Measurements from ENCODE around the gene TSPAN32.
"Not testable (repeated sequence)": the region's sequence is repeated elsewhere in the genome, so short reads cannot be mapped to it uniquely, and the experiment has no call there.

The TSPAN32 gene

GRCh38 chr11:2329551-2329950 lies 27.7 kb downstream of the TSPAN32 start:
- TF ChIP-seq EZH2 (IDR thresholded peaks at IDR 0.05; ENCODE audit: borderline replicate concordance, low read depth, low read length, severe bottlenecking) (no peak), CTCF (IDR thresholded peaks at IDR 0.05; ENCODE audit: borderline replicate concordance, extremely low read depth, low read length, poor library complexity, severe bottlenecking) (no peak)
- no peak overlapping the region for H3K4me3 ChIP-seq (ENCODE audit: low read depth in 1 of 2, low read length in 2 of 2)
- no peak overlapping the region for H3K9ac ChIP-seq (ENCODE audit: low read depth, low read length)
- H2AFZ ChIP-seq (ENCODE audit: low read depth, low read length) = no peak overlapping the region
- H3K79me2 ChIP-seq (ENCODE audit: insufficient read depth, low read length) = no peaks in the 10 kb centered on the region
- no peaks in the 10 kb centered on the region for H3K4me1 ChIP-seq (ENCODE audit: insufficient read depth, low read length)
- H3K4me2 ChIP-seq (ENCODE audit: insufficient read depth, low read length) = no peak overlapping the region
- no peak for DNase-seq
- peaks cover 14% of the 10 kb centered on the region for H3K9me3 ChIP-seq (ENCODE audit: insufficient read depth, low read length, severe bottlenecking)
- no peaks in the 10 kb centered on the region for H3K27me3 ChIP-seq (ENCODE audit: insufficient read depth, low read length, poor library complexity)
- H3K36me3 ChIP-seq (ENCODE audit: insufficient read depth, low read length) = no peaks in the 10 kb centered on the region
- no peak overlapping the region for H3K27ac ChIP-seq (ENCODE audit: low read length)
- ATAC-seq (ENCODE audit: insufficient read depth, low read depth) = no peak
- H4K20me1 ChIP-seq (ENCODE audit: insufficient read depth, low read length) = no peaks in the 10 kb centered on the region

GRCh38 chr11:2330696-2331095 lies 28.9 kb downstream of the TSPAN32 start:
- TF ChIP-seq CTCF (IDR thresholded peaks at IDR 0.05; ENCODE audit: borderline replicate concordance, extremely low read depth, low read length, poor library complexity, severe bottlenecking) (no peak), EZH2 (IDR thresholded peaks at IDR 0.05; ENCODE audit: borderline replicate concordance, low read depth, low read length, severe bottlenecking) (no peak)
- H3K9ac ChIP-seq (ENCODE audit: low read depth, low read length) = no peak overlapping the region
- H2AFZ ChIP-seq (ENCODE audit: low read depth, low read length) = no peak overlapping the region
- no peaks in the 10 kb centered on the region for H3K4me1 ChIP-seq (ENCODE audit: insufficient read depth, low read length)
- ATAC-seq (ENCODE audit: insufficient read depth, low read depth) (no peak), DNase-seq (no peak)
- H4K20me1 ChIP-seq (ENCODE audit: insufficient read depth, low read length) = no peaks in the 10 kb centered on the region
- no peak overlapping the region for H3K4me2 ChIP-seq (ENCODE audit: insufficient read depth, low read length)
- no peaks in the 10 kb centered on the region for H3K36me3 ChIP-seq (ENCODE audit: insufficient read depth, low read length)
- H3K9me3 ChIP-seq (ENCODE audit: insufficient read depth, low read length, severe bottlenecking) = peaks cover 14% of the 10 kb centered on the region
- H3K79me2 ChIP-seq (ENCODE audit: insufficient read depth, low read length) = no peaks in the 10 kb centered on the region
- no peak overlapping the region for H3K27ac ChIP-seq (ENCODE audit: low read length)
- H3K4me3 ChIP-seq (ENCODE audit: low read depth in 1 of 2, low read length in 2 of 2) = no peak overlapping the region
- H3K27me3 ChIP-seq (ENCODE audit: insufficient read depth, low read length, poor library complexity) = no peaks in the 10 kb centered on the region

GRCh38 chr11:2331404-2331803 lies 29.6 kb downstream of the TSPAN32 start:
- ATAC-seq (ENCODE audit: insufficient read depth, low read depth) = no peak
- peaks cover 14% of the 10 kb centered on the region for H3K9me3 ChIP-seq (ENCODE audit: insufficient read depth, low read length, severe bottlenecking)
- H3K27ac ChIP-seq (ENCODE audit: low read length) = no peak overlapping the region
- no peak overlapping the region for H3K9ac ChIP-seq (ENCODE audit: low read depth, low read length)
- no peaks in the 10 kb centered on the region for H3K27me3 ChIP-seq (ENCODE audit: insufficient read depth, low read length, poor library complexity)
- H3K4me3 ChIP-seq (ENCODE audit: low read depth in 1 of 2, low read length in 2 of 2) = no peak overlapping the region
- DNase-seq = no peak
- no peaks in the 10 kb centered on the region for H3K36me3 ChIP-seq (ENCODE audit: insufficient read depth, low read length)
- TF ChIP-seq EZH2 (IDR thresholded peaks at IDR 0.05; ENCODE audit: borderline replicate concordance, low read depth, low read length, severe bottlenecking) (no peak), CTCF (IDR thresholded peaks at IDR 0.05; ENCODE audit: borderline replicate concordance, extremely low read depth, low read length, poor library complexity, severe bottlenecking) (no peak)
- H3K4me2 ChIP-seq (ENCODE audit: insufficient read depth, low read length) = no peak overlapping the region
- H3K79me2 ChIP-seq (ENCODE audit: insufficient read depth, low read length) = no peaks in the 10 kb centered on the region
- H3K4me1 ChIP-seq (ENCODE audit: insufficient read depth, low read length) = no peaks in the 10 kb centered on the region
- H2AFZ ChIP-seq (ENCODE audit: low read depth, low read length) = no peak overlapping the region
- H4K20me1 ChIP-seq (ENCODE audit: insufficient read depth, low read length) = no peaks in the 10 kb centered on the region

- H3K4me2 ChIP-seq (ENCODE audit: insufficient read depth, low read length); H3K4me3 ChIP-seq (ENCODE audit: low read depth in 1 of 2, low read length in 2 of 2); H3K36me3 ChIP-seq (ENCODE audit: insufficient read depth, low read length); H3K27me3 ChIP-seq (ENCODE audit: insufficient read depth, low read length, poor library complexity); H3K4me1 ChIP-seq (ENCODE audit: insufficient read depth, low read length); H4K20me1 ChIP-seq (ENCODE audit: insufficient read depth, low read length); DNase-seq; H2AFZ ChIP-seq (ENCODE audit: low read depth, low read length); H3K9ac ChIP-seq (ENCODE audit: low read depth, low read length); H3K27ac ChIP-seq (ENCODE audit: low read length); ATAC-seq (ENCODE audit: insufficient read depth, low read depth); H3K79me2 ChIP-seq (ENCODE audit: insufficient read depth, low read length): not testable (repeated sequence)
- peaks cover 14% of the 10 kb centered on the region for H3K9me3 ChIP-seq (ENCODE audit: insufficient read depth, low read length, severe bottlenecking)
Observed at GRCh38 chr11:2332569-2332968, 30.8 kb downstream of the TSPAN32 start.

- not testable (repeated sequence) for H3K4me2 ChIP-seq (ENCODE audit: insufficient read depth, low read length); H3K79me2 ChIP-seq (ENCODE audit: insufficient read depth, low read length); H3K27ac ChIP-seq (ENCODE audit: low read length); H2AFZ ChIP-seq (ENCODE audit: low read depth, low read length); H4K20me1 ChIP-seq (ENCODE audit: insufficient read depth, low read length); H3K4me1 ChIP-seq (ENCODE audit: insufficient read depth, low read length); H3K9ac ChIP-seq (ENCODE audit: low read depth, low read length); ATAC-seq (ENCODE audit: insufficient read depth, low read depth); H3K4me3 ChIP-seq (ENCODE audit: low read depth in 1 of 2, low read length in 2 of 2); H3K36me3 ChIP-seq (ENCODE audit: insufficient read depth, low read length); H3K27me3 ChIP-seq (ENCODE audit: insufficient read depth, low read length, poor library complexity); DNase-seq
- H3K9me3 ChIP-seq (ENCODE audit: insufficient read depth, low read length, severe bottlenecking) = peaks cover 14% of the 10 kb centered on the region
Observed at GRCh38 chr11:2333486-2334205, 31.8 kb downstream of the TSPAN32 start.

GRCh38 chr11:2335286-2335685 lies 33.5 kb downstream of the TSPAN32 start:
- not testable (repeated sequence) for H3K4me2 ChIP-seq (ENCODE audit: insufficient read depth, low read length); H3K27me3 ChIP-seq (ENCODE audit: insufficient read depth, low read length, poor library complexity)

More at GRCh38 chr11:2335286-2335685, 33.5 kb downstream of the TSPAN32 start:
- not testable (repeated sequence) for DNase-seq; H4K20me1 ChIP-seq (ENCODE audit: insufficient read depth, low read length); H3K9ac ChIP-seq (ENCODE audit: low read depth, low read length); H3K4me3 ChIP-seq (ENCODE audit: low read depth in 1 of 2, low read length in 2 of 2); H2AFZ ChIP-seq (ENCODE audit: low read depth, low read length); H3K79me2 ChIP-seq (ENCODE audit: insufficient read depth, low read length); H3K36me3 ChIP-seq (ENCODE audit: insufficient read depth, low read length); ATAC-seq (ENCODE audit: insufficient read depth, low read depth); H3K27ac ChIP-seq (ENCODE audit: low read length); H3K4me1 ChIP-seq (ENCODE audit: insufficient read depth, low read length)
- peaks cover 13% of the 10 kb centered on the region for H3K9me3 ChIP-seq (ENCODE audit: insufficient read depth, low read length, severe bottlenecking)
